ENCODE results near the gene SPDYE11. TPM values are rescaled to one million over a fixed set of nuclear protein-coding genes. Genes with fewer than 3 reads are reported as not detected.
"Not testable (repeated sequence)": the region's sequence is repeated elsewhere in the genome, so short reads cannot be mapped to it uniquely, and the experiment has no call there.

SPDYE11 gene
- not detected in 2 replicates for total RNA-seq (2014; rRNA removed; shearing (Covaris generic))

DNA sequence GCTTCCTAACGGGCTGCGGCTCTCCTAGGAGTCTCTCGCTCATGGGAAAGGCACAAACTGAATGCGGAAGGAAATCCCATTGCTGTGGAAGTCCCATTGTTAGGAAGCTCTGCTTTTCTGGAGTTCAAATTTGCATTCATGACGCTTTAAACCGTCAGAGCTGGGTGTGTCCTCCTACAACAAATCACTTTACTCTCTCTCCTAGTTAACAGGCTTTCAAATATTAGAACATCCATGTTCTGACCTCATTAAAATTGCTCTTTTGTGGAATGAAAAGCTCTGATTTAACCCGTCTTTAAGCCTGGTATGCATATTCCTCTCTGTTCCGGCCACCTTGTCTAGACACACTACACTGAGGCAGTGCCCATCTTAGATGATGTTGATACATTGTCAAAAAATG lies at the start of gene SPDYE11:
SPDYE11 (minus strand) TSS at position 101 of the 400 bp plus-strand sequence. CDS start 1,800 bp downstream, outside the sequence.
- DNase-seq (ENCODE audit: low spot score) = not testable (repeated sequence)

DNA sequence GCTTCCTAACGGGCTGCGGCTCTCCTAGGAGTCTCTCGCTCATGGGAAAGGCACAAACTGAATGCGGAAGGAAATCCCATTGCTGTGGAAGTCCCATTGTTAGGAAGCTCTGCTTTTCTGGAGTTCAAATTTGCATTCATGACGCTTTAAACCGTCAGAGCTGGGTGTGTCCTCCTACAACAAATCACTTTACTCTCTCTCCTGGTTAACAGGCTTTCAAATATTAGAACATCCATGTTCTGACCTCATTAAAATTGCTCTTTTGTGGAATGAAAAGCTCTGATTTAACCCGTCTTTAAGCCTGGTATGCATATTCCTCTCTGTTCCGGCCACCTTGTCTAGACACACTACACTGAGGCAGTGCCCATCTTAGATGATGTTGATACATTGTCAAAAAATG lies 28.2 kb upstream of the SPDYE11 start, which contains the start of gene SPDYE9:
SPDYE9 (minus strand) TSS at position 101 of the 400 bp plus-strand sequence. CDS start 1,800 bp downstream, outside the sequence.
- DNase-seq (ENCODE audit: low spot score) = not testable (repeated sequence)

- not testable (repeated sequence) for DNase-seq (ENCODE audit: low spot score)
These were observed 28.0 kb downstream of the SPDYE11 start, which contains the start of gene SPDYE8 for GRCh38 chr7:73029666-73030065. SPDYE8 (minus strand) TSS chr7:73029766; CDS start chr7:73027966, 1,800 bp downstream.

DNA sequence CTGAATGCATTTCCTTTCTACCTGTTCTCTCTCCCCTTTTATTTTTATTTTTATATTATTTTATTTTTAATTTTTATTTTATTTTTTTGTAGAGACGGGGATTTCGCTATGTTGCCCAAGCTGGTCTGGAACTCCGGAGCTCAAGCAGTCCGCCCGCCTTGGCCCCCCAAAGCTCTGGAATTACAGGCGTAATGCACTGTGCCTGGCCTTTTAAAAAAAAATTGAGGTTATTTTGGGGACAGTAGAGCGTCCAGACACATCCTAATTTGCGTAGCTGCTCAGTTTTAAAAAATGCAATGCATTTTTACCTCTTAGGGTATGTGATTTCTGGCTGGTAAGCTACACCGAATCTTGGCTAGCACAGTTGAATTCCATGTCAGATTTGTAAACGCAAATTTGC lies 51.2 kb downstream of the SPDYE11 start:
- DNase-seq (ENCODE audit: low spot score) = not testable (repeated sequence)

GRCh38 chr7:73005693-73006447 lies 51.8 kb downstream of the SPDYE11 start:
- not testable (repeated sequence) for DNase-seq (ENCODE audit: low spot score)

DNA sequence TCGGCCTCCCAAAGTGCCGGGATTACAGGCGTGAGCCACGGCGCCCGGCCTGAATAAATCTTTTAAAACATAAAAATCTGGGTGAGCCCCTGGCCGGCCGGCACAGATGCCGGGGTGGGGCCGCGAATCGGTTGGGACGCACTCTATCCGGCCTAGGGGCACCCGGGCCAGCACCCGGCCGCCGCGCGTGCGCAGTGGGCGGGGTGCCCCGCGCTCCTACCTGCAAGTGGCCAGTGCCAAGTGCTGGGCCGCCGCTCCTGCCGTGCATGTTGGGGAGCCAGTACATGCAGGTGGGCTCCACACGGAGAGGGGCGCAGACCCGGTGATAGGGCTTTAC lies 52.4 kb downstream of the SPDYE11 start:
- not testable (repeated sequence) for DNase-seq (ENCODE audit: low spot score)

GRCh38 chr7:72997887-72998468 lies 59.7 kb downstream of the SPDYE11 start:
- not testable (repeated sequence) for DNase-seq (ENCODE audit: low spot score)

Small RNAs within 50 kb of the gene (small RNA-seq; reads per million reads assigned to genes)
- gene RF00019 = not detected

Other genes starting within 250 kb of the SPDYE11 start
- gene TYW1B, start 229.7 kb downstream of the SPDYE11 start, total RNA-seq (2014; rRNA removed; shearing (Covaris generic)) = 1.5 and 2.5 TPM in 2 replicates
- gene POM121, start 132.8 kb downstream of the SPDYE11 start, total RNA-seq (2014; rRNA removed; shearing (Covaris generic)) = 17.5 and 18.7 TPM in 2 replicates
- not detected in 2 replicates for gene TRIM74, start 88.4 kb downstream of the SPDYE11 start, total RNA-seq (2014; rRNA removed; shearing (Covaris generic))
- not detected in 2 replicates for gene SPDYE8, start 28.1 kb downstream of the SPDYE11 start, total RNA-seq (2014; rRNA removed; shearing (Covaris generic))
- gene SPDYE9, start 28.1 kb upstream of the SPDYE11 start, total RNA-seq (2014; rRNA removed; shearing (Covaris generic)) = not detected in 2 replicates

All from HT-29 (cell line).